Stimulated activated CD4-positive, alpha-beta T cell treated with anti-CD3 and anti-CD28 coated beads, Interleukin-4, amount 100 ng/mL, for 1 hour (primary cell): ENCODE measurements around the gene ZNF398.

Source experiments
- DNase-seq: peaks from one replicate; pipeline ENCODE4 v3.0.0-alpha.2; 2020

The ZNF398 gene

DNA sequence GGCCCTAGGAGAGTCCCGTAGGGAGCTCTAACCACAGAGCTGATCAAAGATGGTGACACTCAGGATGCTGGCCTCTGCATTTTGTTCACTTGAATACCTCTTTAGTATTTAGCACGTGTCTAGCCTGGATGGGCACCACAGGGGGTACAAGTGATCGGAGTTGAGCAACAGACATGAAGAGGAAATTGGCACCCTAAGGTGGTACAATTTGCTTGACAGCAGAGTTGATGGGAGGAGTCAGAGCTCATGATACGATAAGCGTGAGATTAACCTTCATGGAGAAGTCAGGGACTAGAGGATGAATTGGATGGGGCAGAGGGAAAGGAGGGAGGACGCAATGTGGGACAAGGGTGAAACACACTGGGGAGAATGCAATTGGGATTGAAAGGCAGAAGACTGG, 82.3 kb downstream of the ZNF398 start:
- no peak for DNase-seq

DNA sequence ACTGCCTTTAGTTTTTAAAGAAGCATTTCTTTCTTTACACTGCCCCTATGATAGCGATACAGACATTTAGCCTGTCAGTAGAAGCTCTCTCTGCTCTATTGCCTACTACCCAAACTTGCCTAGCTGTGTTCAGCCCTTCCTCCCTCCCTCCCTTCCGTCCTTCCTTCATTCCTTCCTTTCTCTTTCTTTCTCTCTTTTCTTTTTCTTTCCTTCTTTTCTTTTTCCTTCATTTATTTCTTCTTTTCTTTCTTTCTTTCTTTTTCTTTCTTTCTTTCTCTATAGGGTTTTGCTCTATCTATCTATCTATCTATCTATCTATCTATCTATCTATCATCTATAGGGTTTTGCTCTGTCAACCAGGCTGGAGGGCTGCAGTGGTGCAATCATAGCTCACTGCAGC, 85.1 kb downstream of the ZNF398 start:
- no peak for DNase-seq
